ENCODE results near the gene CDC14B. TPM values are rescaled to one million over a fixed set of nuclear protein-coding genes. Genes with fewer than 3 reads are reported as not detected.
"Not testable (repeated sequence)": the region's sequence is repeated elsewhere in the genome, so short reads cannot be mapped to it uniquely, and the experiment has no call there.

CDC14B gene
- total RNA-seq, 2 experiments from 2014 or later, result 2.7 to 3.1 TPM

DNA sequence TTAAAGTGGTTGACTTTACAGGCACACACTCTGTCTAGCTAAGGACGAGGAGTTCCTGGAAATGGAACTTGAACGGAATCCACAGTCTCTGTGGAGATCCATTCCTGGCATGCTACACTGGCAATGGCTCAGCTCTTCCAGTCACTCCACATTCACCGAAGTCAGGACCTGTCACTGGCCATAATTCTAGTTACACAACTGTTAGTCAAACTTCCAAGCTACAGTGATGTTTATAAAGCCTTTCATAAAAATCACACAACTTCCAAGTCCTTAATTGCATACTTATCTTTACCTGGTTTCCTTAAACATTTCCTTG, 15.7 kb downstream of the CDC14B start:
- POLR2A ChIA-PET, result no interaction called here
- CTCF ChIA-PET, result interaction anchor here (0.7 kb wide), 1 partner anchor 528 kb away, joined by 3 read pairs; no protein-coding TSS in a partner anchor

DNA sequence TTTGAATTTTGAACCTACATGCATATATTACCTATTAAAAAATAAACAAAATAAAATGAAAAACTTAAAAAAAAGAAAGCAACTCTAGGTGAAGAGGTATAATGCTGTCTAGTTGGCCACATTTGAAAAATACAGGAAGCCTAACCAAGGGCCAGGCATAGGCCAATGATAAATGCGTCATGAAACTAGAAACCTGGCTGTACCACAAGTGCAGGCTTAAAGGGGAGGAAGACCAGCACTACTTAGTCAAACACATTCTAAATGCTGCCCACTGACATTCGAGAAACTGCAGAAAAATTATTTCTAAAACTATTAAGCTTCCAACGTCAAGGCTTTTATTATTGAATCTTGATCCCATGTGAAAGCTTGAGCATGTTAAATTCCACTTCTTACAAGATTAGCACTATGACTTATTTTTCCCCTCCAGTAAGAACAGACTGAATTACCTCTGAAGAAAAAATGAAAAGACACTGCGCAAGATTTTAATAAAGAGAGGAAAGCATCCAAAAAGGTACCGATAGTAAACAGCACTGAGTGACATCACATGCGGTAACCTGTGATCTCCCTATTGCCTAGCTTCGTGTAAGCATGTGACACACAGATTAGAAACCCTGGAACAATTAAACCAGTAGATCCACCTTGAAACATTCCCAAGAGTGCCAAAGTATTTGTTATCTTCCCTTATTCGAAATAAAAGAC, 16.2 kb downstream of the CDC14B start:
- ChIA-PET POLR2A (no interaction called here), CTCF (no interaction called here)

DNA sequence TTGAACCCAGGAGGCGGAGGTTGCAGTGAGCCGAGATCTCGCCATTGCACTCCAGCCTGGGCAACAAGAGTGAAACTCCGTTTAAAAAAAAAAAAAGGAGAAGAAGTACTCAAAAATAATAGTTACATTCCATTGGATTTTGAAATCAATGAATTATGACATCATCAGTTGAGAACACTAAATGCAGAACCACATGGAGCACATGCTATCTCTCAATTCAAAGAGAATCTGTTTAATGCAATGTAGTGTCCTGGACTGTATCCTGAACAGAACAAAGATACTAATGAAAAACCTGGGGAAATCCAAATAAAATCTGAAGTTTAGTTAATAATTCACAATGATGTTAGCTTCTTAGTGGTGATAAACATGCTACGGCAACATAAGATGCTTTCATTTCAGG, 20.3 kb downstream of the CDC14B start:
- POLR2A ChIA-PET, result no interaction called here
- CTCF ChIA-PET, result no interaction called here

DNA sequence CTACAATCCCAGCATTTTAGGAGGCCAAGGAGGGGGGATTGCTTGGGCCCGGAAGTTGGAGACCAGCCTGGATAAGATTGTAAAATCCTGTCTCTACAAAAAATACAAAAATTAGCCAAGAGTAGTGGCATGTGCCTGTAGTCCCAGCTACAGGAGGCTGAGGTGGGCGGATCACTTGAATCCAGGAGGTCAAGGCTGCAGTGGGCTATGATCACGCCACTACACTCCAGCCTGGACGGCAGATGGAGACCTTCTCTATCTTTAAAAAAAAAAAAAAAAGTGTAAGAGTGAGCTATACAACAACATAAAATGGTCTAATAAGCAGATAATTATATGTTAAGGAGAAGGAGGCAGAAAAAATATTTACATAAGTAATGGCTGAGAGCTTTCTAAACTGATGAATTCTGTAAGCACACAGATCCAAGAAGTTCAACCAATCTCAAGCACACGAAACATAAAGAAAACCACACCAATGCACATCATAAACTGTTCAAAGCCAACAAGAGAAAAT, 23.0 kb downstream of the CDC14B start:
- CTCF ChIA-PET, result interaction anchor here (0.7 kb wide), 1 partner anchor 1787 kb away, joined by 3 read pairs; no protein-coding TSS in a partner anchor
- POLR2A ChIA-PET, result no interaction called here

DNA sequence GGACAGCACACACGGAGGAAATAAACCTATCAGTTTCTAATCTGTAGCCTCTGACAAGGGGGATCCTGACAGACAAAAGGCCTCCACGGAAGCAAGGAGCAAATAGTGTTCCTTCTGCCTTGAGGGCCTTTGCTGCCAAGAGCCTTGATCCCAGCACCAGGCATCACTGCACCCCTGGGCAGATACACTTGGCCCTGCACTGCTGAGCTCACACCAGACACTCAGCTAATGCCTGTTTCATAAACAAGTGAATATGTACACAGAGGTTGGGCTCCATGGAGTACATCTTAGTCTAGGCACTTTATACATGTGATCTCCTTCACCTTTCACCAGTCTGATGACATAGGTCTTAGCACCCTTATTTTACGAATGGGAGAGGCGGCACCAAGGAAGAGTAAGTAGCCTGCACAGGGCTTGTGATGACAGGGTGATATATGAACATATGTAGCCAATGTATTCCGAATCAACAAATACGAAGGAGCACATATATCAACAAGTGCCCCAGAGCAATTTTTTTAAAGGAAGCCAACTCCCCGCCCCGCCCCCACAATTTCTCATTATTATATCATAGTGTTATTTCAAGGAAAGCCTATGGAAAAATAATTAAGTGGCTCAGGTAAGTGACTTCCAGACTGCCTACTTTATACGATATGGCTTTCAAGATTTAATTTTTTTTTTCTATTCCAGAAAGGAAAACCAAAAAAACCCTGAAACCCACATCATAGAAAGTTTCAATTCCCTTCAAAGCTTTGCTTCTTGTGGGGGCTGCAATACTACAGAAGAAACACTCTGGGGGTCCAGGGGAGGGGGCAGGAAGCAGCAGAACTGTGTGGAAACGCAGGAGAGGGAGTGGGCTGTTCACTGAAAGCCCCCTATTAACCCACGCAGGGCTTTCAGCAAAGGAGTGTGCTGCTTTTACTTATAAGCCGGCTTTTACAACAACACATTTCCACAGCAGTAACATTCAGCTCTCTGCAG, 32.0 kb downstream of the CDC14B start:
- CTCF ChIA-PET, result interaction anchor here (0.6 kb wide), 1 partner anchor 186 kb away, joined by 3 read pairs; no protein-coding TSS in a partner anchor
- POLR2A ChIA-PET, result no interaction called here

GRCh38 chr9:96585426-96585825, 34.2 kb downstream of the CDC14B start:
- POLR2A ChIA-PET, result no interaction called here
- CTCF ChIA-PET, result no interaction called here

- CTCF ChIA-PET, result interaction anchor here (0.5 kb wide), 1 partner anchor 288 kb away, joined by 6 read pairs; no protein-coding TSS in a partner anchor
- POLR2A ChIA-PET, result not testable (repeated sequence)
Observed at GRCh38 chr9:96582199-96582598, 37.4 kb downstream of the CDC14B start.

DNA sequence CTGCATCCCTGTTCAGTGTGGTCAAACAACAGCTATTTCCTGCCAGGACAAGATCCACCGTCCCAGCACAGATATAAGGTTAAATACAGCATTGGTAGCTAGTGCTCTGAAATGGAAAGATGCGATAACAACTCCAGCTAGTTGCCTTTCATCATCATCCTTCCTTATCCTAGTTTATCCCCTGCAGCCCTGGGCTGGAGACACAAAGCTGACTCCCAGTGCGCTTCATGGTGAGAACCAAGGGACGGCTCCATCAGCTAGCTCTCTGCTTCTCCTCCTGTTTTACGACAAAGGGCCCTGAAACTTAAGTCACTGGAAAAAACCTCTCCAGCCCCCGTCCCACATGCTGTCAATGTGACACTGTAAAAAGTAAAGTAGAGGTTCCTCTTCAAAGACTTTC, 37.9 kb downstream of the CDC14B start:
- ChIA-PET POLR2A (no interaction called here), CTCF (interaction anchor here (0.5 kb wide), 1 partner anchor 287 kb away, joined by 6 read pairs; no protein-coding TSS in a partner anchor)

- CTCF ChIA-PET, result no interaction called here
- POLR2A ChIA-PET, result no interaction called here
Observed at GRCh38 chr9:96581301-96581700, 38.3 kb downstream of the CDC14B start.

DNA sequence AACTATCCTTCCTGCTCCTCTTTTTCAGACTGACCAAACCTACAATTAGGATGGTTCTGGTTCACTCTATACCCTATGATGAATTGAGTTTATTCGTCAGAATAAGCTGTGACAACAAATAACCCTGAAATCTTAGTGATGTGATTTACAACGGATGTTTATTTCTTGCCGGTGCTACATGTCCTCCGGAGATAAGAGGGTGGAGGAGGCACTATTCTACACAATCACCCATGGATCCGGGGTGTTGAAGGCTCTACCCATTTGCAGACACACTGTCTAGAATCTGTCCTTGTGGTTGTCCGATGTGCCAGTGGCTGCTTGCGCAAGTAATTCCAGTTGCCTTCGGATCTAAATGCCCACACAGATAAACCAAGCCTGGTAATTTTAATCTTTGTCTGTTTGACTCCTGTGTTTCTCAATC, 44.7 kb downstream of the CDC14B start:
- POLR2A ChIA-PET, result no interaction called here
- CTCF ChIA-PET, result no interaction called here

- CTCF ChIA-PET, result no interaction called here
- POLR2A ChIA-PET, result no interaction called here
Observed at GRCh38 chr9:96574455-96574854, 45.2 kb downstream of the CDC14B start.

DNA sequence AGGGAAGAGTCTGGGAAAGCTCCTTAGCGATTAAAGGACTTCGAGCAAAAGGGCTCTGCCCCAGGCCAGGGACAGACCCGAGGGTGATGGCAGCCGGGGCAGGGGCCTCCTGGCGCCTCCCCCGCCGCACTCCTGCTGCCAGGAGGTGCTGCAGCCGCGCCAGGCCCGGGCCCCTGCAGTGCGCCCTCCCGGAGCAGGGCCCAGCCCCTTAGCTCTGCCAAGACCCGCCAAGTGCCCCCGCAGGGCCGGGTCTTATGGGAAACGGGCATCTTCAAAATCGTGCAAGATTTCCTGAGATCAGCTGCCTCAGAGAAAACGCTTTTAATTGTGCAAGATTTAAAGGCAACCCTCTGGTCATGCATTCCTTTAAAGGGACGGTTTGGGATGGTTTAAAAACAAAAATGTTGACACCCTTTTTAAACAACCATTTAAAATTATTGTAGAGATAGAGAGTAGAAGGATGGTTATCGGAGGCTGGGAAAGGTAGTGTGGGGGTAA, 52.4 kb downstream of the CDC14B start:
- CTCF ChIA-PET, result interaction anchor here (0.7 to 2.0 kb wide), 5 partner anchors 10 to 125 kb away, joined by 3 to 15 read pairs (median 5); partner anchors contain the start of gene HABP4

GRCh38 chr9:96566498-96567202, 53.0 kb downstream of the CDC14B start:
- CTCF ChIA-PET, result interaction anchor here (0.7 to 2.0 kb wide), 7 partner anchors 10 to 125 kb away, joined by 3 to 15 read pairs (median 5); partner anchors contain the start of gene HABP4
- POLR2A ChIA-PET, result interaction anchor here (0.6 to 1.4 kb wide), 4 partner anchors 89 to 549 kb away, joined by 3 to 8 read pairs (median 5); partner anchors contain the start of gene PRXL2C

More for the DNA sequence above, 52.4 kb downstream of the CDC14B start:
- POLR2A ChIA-PET, result interaction anchor here (1.0 kb wide), 1 partner anchor 118 kb away, joined by 8 read pairs; no protein-coding TSS in a partner anchor

DNA sequence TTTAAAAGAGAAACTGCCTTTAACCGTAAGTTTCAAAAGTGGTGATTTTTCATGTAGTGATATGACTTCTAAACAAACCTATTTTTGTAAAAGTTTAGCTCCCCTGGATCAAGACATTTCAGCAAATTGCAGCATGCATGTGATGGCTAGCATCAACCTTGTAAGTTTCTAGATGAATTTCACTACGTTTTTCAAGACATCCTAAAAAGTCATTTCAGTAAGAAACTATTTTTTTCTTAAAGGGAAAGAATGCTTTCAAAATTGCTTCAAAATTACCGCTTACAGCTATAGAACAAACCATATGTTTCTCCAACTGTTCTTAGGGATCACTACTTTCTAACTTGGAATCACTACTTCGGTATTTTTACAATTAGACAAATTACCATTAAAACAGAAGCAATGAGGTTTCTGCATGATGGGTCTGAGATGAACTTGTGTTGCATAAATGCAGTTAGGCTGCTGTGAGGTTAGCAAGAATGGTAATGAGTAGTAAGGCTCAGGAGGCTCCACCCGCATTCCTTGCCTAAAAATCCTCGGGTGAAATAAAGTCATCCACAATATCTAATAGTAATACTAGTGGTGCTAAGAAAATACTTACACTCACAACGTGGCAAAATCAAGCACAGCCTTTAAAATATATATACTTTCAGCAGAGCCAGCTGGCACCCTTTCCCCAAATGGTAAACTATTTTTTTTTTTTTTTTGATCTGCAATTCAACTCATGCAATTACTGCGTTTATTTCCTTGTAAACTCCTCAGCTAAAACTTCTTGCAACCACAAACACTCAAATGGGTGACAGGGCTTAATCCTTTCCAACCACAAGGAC, 53.8 kb downstream of the CDC14B start:
- POLR2A ChIA-PET, result interaction anchor here (0.6 to 1.4 kb wide), 4 partner anchors 88 to 548 kb away, joined by 3 to 7 read pairs (median 3); partner anchors contain the start of gene PRXL2C
- CTCF ChIA-PET, result interaction anchor here (0.7 to 2.0 kb wide), 5 partner anchors 9 to 115 kb away, joined by 3 to 15 read pairs (median 3); partner anchors contain the start of gene HABP4

DNA sequence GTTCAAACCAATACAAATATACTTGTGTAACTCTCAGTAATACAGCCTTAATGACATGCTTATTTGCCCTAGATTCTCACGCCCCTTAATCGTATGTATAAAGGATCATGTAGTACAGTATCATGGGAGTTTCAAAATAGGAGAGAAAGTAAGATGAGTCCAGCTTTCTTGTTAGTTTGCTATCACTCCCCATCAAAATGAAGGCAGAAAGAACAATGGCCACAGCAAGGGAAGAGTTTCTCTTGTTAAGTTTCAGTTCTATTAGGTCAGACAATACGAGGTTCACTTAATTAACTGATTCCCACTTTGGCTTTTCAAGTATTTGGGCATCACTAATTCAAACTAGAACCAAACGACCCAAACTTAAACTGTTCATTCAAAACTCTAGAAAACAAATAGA, 55.4 kb downstream of the CDC14B start:
- POLR2A ChIA-PET, result no interaction called here
- CTCF ChIA-PET, result no interaction called here

GRCh38 chr9:96559339-96559943, 60.2 kb downstream of the CDC14B start:
- ChIA-PET POLR2A (no interaction called here), CTCF (no interaction called here)

- ChIA-PET POLR2A (no interaction called here), CTCF (interaction anchor here (0.5 to 0.9 kb wide), 2 partner anchors 106 to 943 kb away, joined by 3 to 4 read pairs; no protein-coding TSS in a partner anchor)
Observed at GRCh38 chr9:96557921-96558320, 61.7 kb downstream of the CDC14B start.
